ENCODE data around the gene TMUB2. TPM values are rescaled to one million over a fixed set of nuclear protein-coding genes. Genes with fewer than 3 reads are reported as not detected.

The TMUB2 gene
- total RNA-seq, 2 experiments from 2014 or later, result 33.3 to 34.8 TPM

GRCh38 chr17:44197107-44197506 is 10.3 kb downstream of the TMUB2 start:
- Mint-ChIP-seq H3K9me3 (no peaks in the 10 kb centered on the region), H3K4me3 (no peak overlapping the region), H3K27me3 (no peaks in the 10 kb centered on the region), H3K36me3 (ENCODE audit: low read depth) (peaks cover 64% of the 10 kb centered on the region), H3K4me1 (ENCODE audit: low read depth) (peaks cover 27% of the 10 kb centered on the region), H3K27ac (peak overlapping the region; percentile 93)
- H3K27ac ChIP-seq (ENCODE audit: low read depth in 1 of 2, low read length in 2 of 2), result no peak overlapping the region
- DNase-seq (no peak), ATAC-seq (ENCODE audit: poor library complexity) (no peak)
- H3K4me1 ChIP-seq (ENCODE audit: insufficient read depth, low read length), result peaks cover 28% of the 10 kb centered on the region
- no peak for TF ChIP-seq CTCF (IDR thresholded peaks at IDR 0.05)
- peaks cover 49% of the 10 kb centered on the region for H3K36me3 ChIP-seq (ENCODE audit: insufficient read depth, low read length)
- ChIA-PET CTCF (interaction anchor here (1.0 kb wide), 1 partner anchor 13 kb away, joined by 3 read pairs; no protein-coding TSS in a partner anchor), POLR2A (interaction anchor here (1.0 to 8.5 kb wide), 4 partner anchors 11 to 128 kb away, joined by 6 to 181 read pairs (median 60); partner anchors contain the start of genes SLC25A39, TMUB2 and UBTF)
- no peaks in the 10 kb centered on the region for H3K27me3 ChIP-seq (ENCODE audit: control insufficient read depth in 1 of 2, insufficient read depth in 2 of 2, low read length in 2 of 2)
- no peaks in the 10 kb centered on the region for H3K9me3 ChIP-seq (ENCODE audit: control insufficient read depth in 1 of 2, insufficient read depth in 1 of 2, low read length in 2 of 2)
- H3K4me3 ChIP-seq (ENCODE audit: low read length), result no peak overlapping the region
- intact Hi-C loops (cut with DNase I, micrococcal nuclease), result no loop called here

- no peaks in the 10 kb centered on the region for H3K9me3 Mint-ChIP-seq
- H3K27me3 Mint-ChIP-seq, result no peaks in the 10 kb centered on the region
- ChIA-PET CTCF (interaction anchor here (0.9 to 4.0 kb wide), 5 partner anchors 9 to 23 kb away, joined by 3 to 20 read pairs (median 4); no protein-coding TSS in a partner anchor), POLR2A (interaction anchor here (1.0 to 8.5 kb wide), 8 partner anchors 9 to 129 kb away, joined by 5 to 181 read pairs (median 8); partner anchors contain the start of genes HDAC5, SLC25A39, TMUB2 and UBTF)
- DNase-seq, result peak in 12 of 14 experiments; percentile 35 to 87 (median 55)
- H3K4me1 ChIP-seq (ENCODE audit: insufficient read depth, low read length), result peaks cover 30% of the 10 kb centered on the region
- H3K36me3 ChIP-seq (ENCODE audit: insufficient read depth, low read length), result peaks cover 41% of the 10 kb centered on the region
- peak overlapping the region; percentile 93 for H3K27ac Mint-ChIP-seq
- no peaks in the 10 kb centered on the region for H3K27me3 ChIP-seq (ENCODE audit: control insufficient read depth in 1 of 2, insufficient read depth in 2 of 2, low read length in 2 of 2)
- H3K27ac ChIP-seq (ENCODE audit: low read depth in 1 of 2, low read length in 2 of 2), result peak overlapping the region; percentile 83 to 87
- ATAC-seq (ENCODE audit: poor library complexity), result peak; percentile 32
- intact Hi-C loops (cut with DNase I, micrococcal nuclease), result loop anchor here (1.0 to 2.0 kb wide), 3 partner anchors 10 to 21 kb away; partner anchors contain the start of genes TMUB2 (in 1 of the 2) and UBTF (in 1 of the 2)
- peaks cover 36% of the 10 kb centered on the region for H3K4me1 Mint-ChIP-seq (ENCODE audit: low read depth)
- no peaks in the 10 kb centered on the region for H3K9me3 ChIP-seq (ENCODE audit: control insufficient read depth in 1 of 2, insufficient read depth in 1 of 2, low read length in 2 of 2)
- peak overlapping the region; percentile 94 for H3K4me3 ChIP-seq (ENCODE audit: low read length)
- TF ChIP-seq CTCF (IDR thresholded peaks at IDR 0.05), result no peak
- H3K4me3 Mint-ChIP-seq, result peak overlapping the region; percentile 90
- peaks cover 55% of the 10 kb centered on the region for H3K36me3 Mint-ChIP-seq (ENCODE audit: low read depth)
Measured at GRCh38 chr17:44197980-44198720, 11.4 kb downstream of the TMUB2 start.

GRCh38 chr17:44198721-44199552 is 12.2 kb downstream of the TMUB2 start:
- DNase-seq, result peak in 13 of 14 experiments; percentile 21 to 82 (median 53)
- ATAC-seq (ENCODE audit: poor library complexity), result peak; percentile 14
- Histone ChIP-seq H3K4me3 (ENCODE audit: low read length) (peak overlapping the region; percentile 94), H3K27me3 (ENCODE audit: control insufficient read depth in 1 of 2, insufficient read depth in 2 of 2, low read length in 2 of 2) (no peaks in the 10 kb centered on the region), H3K27ac (ENCODE audit: low read depth in 1 of 2, low read length in 2 of 2) (peak overlapping the region; percentile 83 to 87), H3K4me1 (ENCODE audit: insufficient read depth, low read length) (peaks cover 38% of the 10 kb centered on the region), H3K9me3 (ENCODE audit: control insufficient read depth in 1 of 2, insufficient read depth in 1 of 2, low read length in 2 of 2) (no peaks in the 10 kb centered on the region), H3K36me3 (ENCODE audit: insufficient read depth, low read length) (peaks cover 33% of the 10 kb centered on the region)
- H3K27me3 Mint-ChIP-seq, result no peaks in the 10 kb centered on the region
- H3K4me3 Mint-ChIP-seq, result peak overlapping the region; percentile 90
- ChIA-PET CTCF (interaction anchor here (0.9 to 4.0 kb wide), 4 partner anchors 10 to 22 kb away, joined by 3 to 20 read pairs (median 4); no protein-coding TSS in a partner anchor), POLR2A (interaction anchor here (0.6 to 8.5 kb wide), 10 partner anchors 10 to 950 kb away, joined by 3 to 181 read pairs (median 8); partner anchors contain the start of genes GPATCH8, HDAC5, HEXIM1 and SLC25A39)
- no peaks in the 10 kb centered on the region for H3K9me3 Mint-ChIP-seq
- TF ChIP-seq CTCF (IDR thresholded peaks at IDR 0.05), result no peak
- peak overlapping the region; percentile 93 for H3K27ac Mint-ChIP-seq
- H3K36me3 Mint-ChIP-seq (ENCODE audit: low read depth), result peaks cover 56% of the 10 kb centered on the region
- intact Hi-C loops (cut with DNase I, micrococcal nuclease), result loop anchor here (1.0 to 2.0 kb wide), 3 partner anchors 11 to 20 kb away; partner anchors contain the start of genes TMUB2 (in 1 of the 2) and UBTF (in 1 of the 2)
- H3K4me1 Mint-ChIP-seq (ENCODE audit: low read depth), result peaks cover 43% of the 10 kb centered on the region

Data from CD4-positive, alpha-beta T cell (primary cell).